K562 (cell line): ENCODE results near the gene TBC1D5. TPM values are rescaled to one million over a fixed set of nuclear protein-coding genes. Genes with fewer than 3 reads are reported as not detected.

Experiments used
- ATAC-seq: fragments of 200-7000 bp; cut with Tn5 transposase; 3 replicates; pipeline ENCODE4 v1.9.1; 2020; ENCODE audit warnings: moderate library complexity
- BruUV-seq: library from RNA; stranded (reverse); fragments of 400-500 nt; replicated peaks from 2 replicates; lab custom pipeline; 2021; lab: Mats Ljungman, UMichigan
- CTCF ChIA-PET: fragments of 300-600 bp; formaldehyde crosslinking; extraction: SDS; loops from one replicate; lab custom pipeline; 2021; ENCODE audit warnings: low intra/inter-chr PET ratio; lab: Yijun Ruan, JAX
- POLR2A ChIA-PET: fragments of 300-600, 350-650 bp; sonication (Branson Sonifier 250); formaldehyde crosslinking; extraction: SDS; loops from one replicate; lab custom pipeline; 2021; ENCODE audit warnings: antibody characterized with exemption, inconsistent platforms; lab: Yijun Ruan, JAX
- DNase-seq, 4 experiments: peaks; one replicate each; pipeline versions ENCODE4 v3.0.0 to v3.0.0-alpha.2; 2011 to 2018; ENCODE audit warnings: low spot score in 3 of 4, mixed read lengths in 3 of 4; ENCODE audit errors: extremely low read depth in 1 of 4
- FAIRE-seq: peaks from 2 replicates; lab custom pipeline; 2011; peaks lifted over from hg19 to GRCh38; lab: Jason Lieb, UNC
- H2AFZ ChIP-seq: 2 replicates; pipeline ENCODE4 v1.6.0; 2011; ENCODE audit warnings: low read depth, low read length, control low read depth, inconsistent platforms
- H3K27ac ChIP-seq: fragments of 200-600 bp; 3 replicates; pipeline ENCODE4 v1.8.0; 2011; ENCODE audit warnings: low read depth, mild to moderate bottlenecking, control low read depth, inconsistent platforms, low read length, moderate library complexity, mixed read lengths; ENCODE audit errors: extremely low read depth
- H3K27me3 ChIP-seq, 2 experiments: fragments of 300-600 bp in 1 of 2; 2 replicates in 1 of 2; 3 replicates in 1 of 2; pipeline versions ENCODE4 v1.6.0 to v1.8.0; 2011; ENCODE audit warnings: inconsistent platforms in 2 of 2, low read length in 2 of 2, mild to moderate bottlenecking in 1 of 2, mixed read lengths in 1 of 2, moderate library complexity in 1 of 2; ENCODE audit not compliant: control insufficient read depth in 2 of 2, insufficient read depth in 2 of 2
- H3K36me3 ChIP-seq: fragments of 300-600 bp; 3 replicates; pipeline ENCODE4 v1.8.0; 2011; ENCODE audit warnings: mild to moderate bottlenecking, low read length, inconsistent platforms; ENCODE audit not compliant: control insufficient read depth, insufficient read depth
- H3K4me1 ChIP-seq, 2 experiments: fragments of 200-600 bp in 1 of 2; replicated peaks in 1 of 2; 2 replicates in 1 of 2; 3 replicates in 1 of 2; pipeline versions ENCODE4 v1.5.1 to v1.8.0; 2011; ENCODE audit warnings: inconsistent platforms in 2 of 2, low read length in 2 of 2, mild to moderate bottlenecking in 1 of 2, mixed read lengths in 1 of 2, moderate library complexity in 1 of 2; ENCODE audit not compliant: control insufficient read depth in 2 of 2, insufficient read depth in 2 of 2
- H3K4me2 ChIP-seq: 2 replicates; pipeline ENCODE4 v1.6.1; 2011; ENCODE audit warnings: low read length, control low read depth, inconsistent platforms, mixed read lengths; ENCODE audit not compliant: insufficient read depth
- H3K4me3 ChIP-seq: fragments of 200-600 bp; sonication (generic), shearing (Covaris generic); 2 replicates; pipeline ENCODE4 v1.5.1; 2016; ENCODE audit warnings: control low read depth, inconsistent platforms
- H3K79me2 ChIP-seq: fragments of 200-600 bp; 3 replicates; pipeline ENCODE4 v1.8.0; 2011; ENCODE audit warnings: low read length, inconsistent platforms; ENCODE audit not compliant: control insufficient read depth, insufficient read depth
- H3K9ac ChIP-seq, 2 experiments: 2 replicates each; pipeline versions ENCODE4 v1.6.0 to v1.6.1; 2011; ENCODE audit warnings: low read depth in 2 of 2, low read length in 2 of 2, control low read depth in 1 of 2, inconsistent platforms in 1 of 2, mild to moderate bottlenecking in 1 of 2, mixed read lengths in 1 of 2; ENCODE audit not compliant: insufficient read depth in 1 of 2
- H3K9me1 ChIP-seq: one replicate; pipeline ENCODE4 v1.6.0; 2011; ENCODE audit warnings: inconsistent platforms, mild to moderate bottlenecking, low read length, moderate library complexity; ENCODE audit not compliant: control insufficient read depth, insufficient read depth
- H3K9me3 ChIP-seq: replicated peaks from 2 replicates; pipeline ENCODE4 v1.5.1; 2011; ENCODE audit warnings: low read depth, low read length, inconsistent platforms; ENCODE audit not compliant: control insufficient read depth, insufficient read depth
- H4K20me1 ChIP-seq: replicated peaks from 2 replicates; pipeline ENCODE4 v1.6.1; 2011; ENCODE audit warnings: low read length, inconsistent platforms, mixed read lengths; ENCODE audit not compliant: control insufficient read depth, insufficient read depth
- BRD9 ChIP-seq: fragments of 450-650 bp; IDR thresholded peaks from 2 replicates; pipeline ENCODE4 v1.6.1; 2018; ENCODE audit warnings: low read depth; ENCODE audit not compliant: partially characterized antibody
- NFIC ChIP-seq: fragments of 450-650 bp; IDR thresholded peaks from 2 replicates; pipeline ENCODE4 v1.6.1; 2017; ENCODE audit warnings: mild to moderate bottlenecking, inconsistent platforms
- RNF2 ChIP-seq: sonication (generic); IDR thresholded peaks from 2 replicates; pipeline ENCODE4 v1.6.1; 2016
- SETDB1 ChIP-seq: IDR thresholded peaks from one replicate; pipeline ENCODE4 v1.6.1; 2012; ENCODE audit warnings: low read length, control low read depth, inconsistent platforms
- TFAM ChIP-seq: fragments of 250-450 bp; sonication (Bioruptor Pico); conservative IDR thresholded peaks from 2 replicates; pipeline ENCODE4 v1.5.0; 2021; ENCODE audit warnings: mild to moderate bottlenecking, moderate library complexity
- TRIM25 ChIP-seq: fragments of 450-650 bp; IDR thresholded peaks from 2 replicates; pipeline ENCODE4 v1.7.0; 2016; ENCODE audit warnings: borderline replicate concordance
- ZNF354B ChIP-seq: fragments of 250-450 bp; sonication (Bioruptor Pico); IDR thresholded peaks from 2 replicates; pipeline ENCODE4 v1.4.0; 2020
- ZNF780A ChIP-seq: fragments of 250-450 bp; sonication (Bioruptor Pico); IDR thresholded peaks from 2 replicates; pipeline ENCODE4 v1.5.0; 2021; ENCODE audit warnings: mild to moderate bottlenecking
- WGBS: fragments of 100-300 bp; shearing (Covaris generic); methylation state at CpG from one replicate; pipeline ENCODE4 v1.1.6; 2016; ENCODE audit warnings: low coverage, mixed read lengths; ENCODE audit not compliant: insufficient coverage; ENCODE audit errors: missing lambda C conversion rate; 5-methylcytosine and 5-hydroxymethylcytosine counted together
- in situ Hi-C: fragments of 300-500 bp; cut with MboI; formaldehyde crosslinking; loops from 4 replicates; pipeline ENCODE4 v1.15.0; 2018; ENCODE audit warnings: inconsistent platforms, mixed read lengths
- intact Hi-C: fragments of 100-400 bp; cut with micrococcal nuclease; formaldehyde crosslinking; loops from 2 replicates; pipeline ENCODE4 v1.14.2; 2022
- polyA plus RNA-seq, 8 experiments: library from polyadenylated mRNA; depleted of rRNA in 4 of 8; stranded (reverse) in 5 of 8; unstranded in 3 of 8; fragments of >200 nt; fragmentation: Nextera tagmentation in 2 of 8; fragmentation: Illumina TruSeq in 1 of 8; extraction: Ambion mirVana in 2 of 8; extraction: Trizol in 1 of 8; gene quantifications; 2 replicates each; pipeline versions ENCODE4 v1.2.1 to v1.2.3, GENCODE V29; 2011 to 2014; ENCODE audit warnings: inconsistent platforms in 1 of 8, missing spikeins in 1 of 8
- total RNA-seq, 7 experiments: library from RNA; depleted of rRNA in 6 of 7; stranded (reverse); fragments of >200 nt in 6 of 7; fragmentation: Illumina TruSeq in 2 of 7; extraction: Trizol in 2 of 7; gene quantifications; 2 replicates each; pipeline versions ENCODE4 v1.2.1 to v1.2.3, GENCODE V29; 2011 to 2021; ENCODE audit warnings: low replicate concordance in 1 of 7

The TBC1D5 gene
- total and polyA plus RNA-seq, 9 of the 15 experiments (the other 6 are each of a cell fraction or from before 2014, with no cell fraction given): 2.9 to 38.1 (median 25.6) TPM

- TF ChIP-seq TFAM (no peak), SETDB1 (no peak), ZNF780A (CRISPR knock-in tag) (no peak), ZNF354B (CRISPR knock-in tag) (no peak), BRD9 (no peak), RNF2 (no peak), TRIM25 (no peak)
- TF ChIP-seq, all 486 proteins: peak for 0
These were observed 580.3 kb downstream of the TBC1D5 start (continued) for GRCh38 chr3:17162116-17162515.

- ChIA-PET POLR2A (interaction anchor here (0.6 to 0.9 kb wide), 3 partner anchors 8 to 346 kb away, joined by 3 read pairs; no protein-coding TSS in a partner anchor), CTCF (no interaction called here)
- no peak overlapping the region for H3K27ac ChIP-seq
- peak; percentile 54 for TF ChIP-seq NFIC
- no peak for TF ChIP-seq ZNF354B (CRISPR knock-in tag)
- no TSS peak for BruUV-seq
- FAIRE-seq (no peak), DNase-seq (no peak), ATAC-seq (no peak)
- no peaks in the 10 kb centered on the region for H3K27me3 ChIP-seq
- intact Hi-C loops: no loop called here
- no peak overlapping the region for H3K4me3 ChIP-seq
- no peaks in the 10 kb centered on the region for H3K4me1 ChIP-seq
- no peaks in the 10 kb centered on the region for H4K20me1 ChIP-seq
- H3K4me2 ChIP-seq: no peak overlapping the region
- in situ Hi-C loops: no loop called here
- H3K9ac ChIP-seq: no peak overlapping the region
- H3K79me2 ChIP-seq: no peaks in the 10 kb centered on the region
- H3K9me3 ChIP-seq: no peaks in the 10 kb centered on the region
- H2AFZ ChIP-seq: no peak overlapping the region
- no peaks in the 10 kb centered on the region for H3K36me3 ChIP-seq
- WGBS: 66% methylated on average over 4 of the region's 4 CpGs
- no peaks in the 10 kb centered on the region for H3K9me1 ChIP-seq
These were observed 581.8 kb downstream of the TBC1D5 start for GRCh38 chr3:17160597-17160996.
